ENCODE data around the gene DMD. TPM values are rescaled to one million over a fixed set of nuclear protein-coding genes. Genes with fewer than 3 reads are reported as not detected.

DMD gene
- total and polyA plus RNA-seq, 2 of the 8 experiments (the other 6 are each of a cell fraction or from before 2014, with no cell fraction given): 4.8 to 7.4 TPM

GRCh38 chrX:31071262-31071661 is 2140.1 kb downstream of the DMD start (continued):
- TF ChIP-seq POU5F1 (IDR thresholded peaks at IDR 0.05; ENCODE audit: low read depth, low read length): no peak
- TF ChIP-seq, protein P1, sequence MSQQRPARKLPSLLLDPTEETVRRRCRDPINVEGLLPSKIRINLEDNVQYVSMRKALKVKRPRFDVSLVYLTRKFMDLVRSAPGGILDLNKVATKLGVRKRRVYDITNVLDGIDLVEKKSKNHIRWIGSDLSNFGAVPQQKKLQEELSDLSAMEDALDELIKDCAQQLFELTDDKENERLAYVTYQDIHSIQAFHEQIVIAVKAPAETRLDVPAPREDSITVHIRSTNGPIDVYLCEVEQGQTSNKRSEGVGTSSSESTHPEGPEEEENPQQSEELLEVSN (IDR thresholded peaks at IDR 0.05): no peak

All from H1 (cell line).